Transverse colon (tissue), 4 donors: ENCODE measurements around the gene STXBP5.

Experiments
- CTCF ChIP-seq, 5 experiments: fragments of 200-600 bp in 3 of 5; fragments of 450-650 bp in 2 of 5; sonication (generic) in 3 of 5; IDR thresholded peaks; 1 replicate in 2 of 5; 2 replicates in 3 of 5; pipeline ENCODE4 v1.5.1; 2016 to 2017; ENCODE audit warnings: antibody characterized with exemption in 5 of 5, inconsistent platforms in 3 of 5, mild to moderate bottlenecking in 2 of 5, moderate library complexity in 1 of 5
- POLR2A ChIP-seq: fragments of 450-650 bp; IDR thresholded peaks from one replicate; pipeline ENCODE4 v1.6.1; 2016; ENCODE audit warnings: antibody characterized with exemption, mild to moderate bottlenecking, moderate library complexity
- POLR2AphosphoS5 ChIP-seq, 3 donors: sonication (generic); formaldehyde crosslinking; IDR thresholded peaks; one replicate each; pipeline ENCODE4 v1.6.1; 2016; ENCODE audit warnings: antibody characterized with exemption in 3 of 3

GRCh38 chr6:147209762-147210449 lies 5.7 kb downstream of the STXBP5 start:
- TF ChIP-seq CTCF (IDR thresholded peaks at IDR 0.05) (no peak), POLR2AphosphoS5 (IDR thresholded peaks at IDR 0.05) (no peak), POLR2A (no peak)
